ENCODE data around the gene ELP4.

Gene ELP4

GRCh38 chr11:31798554-31799434 is 289.2 kb downstream of the ELP4 start:
- peak; percentile 36 for TF ChIP-seq CTCF (IDR thresholded peaks at IDR 0.05; ENCODE audit: low read depth, low read length, missing control alignments)
- DNase-seq (ENCODE audit: extremely low read depth, low read depth), result no peak
- H3K4me3 ChIP-seq (replicated peaks; ENCODE audit: low read depth, low read length), result no peak overlapping the region

- H3K4me3 ChIP-seq (replicated peaks; ENCODE audit: low read depth, low read length), result no peak overlapping the region
- DNase-seq (ENCODE audit: extremely low read depth, low read depth), result no peak
- no peak for TF ChIP-seq CTCF (IDR thresholded peaks at IDR 0.05; ENCODE audit: low read depth, low read length, missing control alignments)
Measured at GRCh38 chr11:31799435-31800397, 290.1 kb downstream of the ELP4 start.

GRCh38 chr11:31800398-31801265 is 291.1 kb downstream of the ELP4 start:
- TF ChIP-seq CTCF (IDR thresholded peaks at IDR 0.05; ENCODE audit: low read depth, low read length, missing control alignments), result no peak
- DNase-seq (ENCODE audit: extremely low read depth, low read depth), result no peak
- H3K4me3 ChIP-seq (replicated peaks; ENCODE audit: low read depth, low read length), result no peak overlapping the region

- no peak overlapping the region for H3K4me3 ChIP-seq (replicated peaks; ENCODE audit: low read depth, low read length)
- DNase-seq (ENCODE audit: extremely low read depth, low read depth), result no peak
- no peak for TF ChIP-seq CTCF (IDR thresholded peaks at IDR 0.05; ENCODE audit: low read depth, low read length, missing control alignments)
Measured at GRCh38 chr11:31801298-31801702, 291.7 kb downstream of the ELP4 start.

- H3K4me3 ChIP-seq (replicated peaks; ENCODE audit: low read depth, low read length), result no peak overlapping the region
- no peak for TF ChIP-seq CTCF (IDR thresholded peaks at IDR 0.05; ENCODE audit: low read depth, low read length, missing control alignments)
- DNase-seq (ENCODE audit: extremely low read depth, low read depth), result no peak
Measured at GRCh38 chr11:31802000-31802551, 292.5 kb downstream of the ELP4 start.

GRCh38 chr11:31802609-31802989 is 293.0 kb downstream of the ELP4 start:
- H3K4me3 ChIP-seq (replicated peaks; ENCODE audit: low read depth, low read length), result no peak overlapping the region
- DNase-seq (ENCODE audit: extremely low read depth, low read depth), result no peak
- no peak for TF ChIP-seq CTCF (IDR thresholded peaks at IDR 0.05; ENCODE audit: low read depth, low read length, missing control alignments)
